ENCODE data around the gene LPCAT2. TPM values are rescaled to one million over a fixed set of nuclear protein-coding genes. Genes with fewer than 3 reads are reported as not detected.
A peak's percentile ranks its signal among the peaks of the same experiment; 100 is the strongest.

LPCAT2 gene
- total and polyA plus RNA-seq, 2 experiments from 2014 or later: 7.8 to 23.8 TPM

DNA sequence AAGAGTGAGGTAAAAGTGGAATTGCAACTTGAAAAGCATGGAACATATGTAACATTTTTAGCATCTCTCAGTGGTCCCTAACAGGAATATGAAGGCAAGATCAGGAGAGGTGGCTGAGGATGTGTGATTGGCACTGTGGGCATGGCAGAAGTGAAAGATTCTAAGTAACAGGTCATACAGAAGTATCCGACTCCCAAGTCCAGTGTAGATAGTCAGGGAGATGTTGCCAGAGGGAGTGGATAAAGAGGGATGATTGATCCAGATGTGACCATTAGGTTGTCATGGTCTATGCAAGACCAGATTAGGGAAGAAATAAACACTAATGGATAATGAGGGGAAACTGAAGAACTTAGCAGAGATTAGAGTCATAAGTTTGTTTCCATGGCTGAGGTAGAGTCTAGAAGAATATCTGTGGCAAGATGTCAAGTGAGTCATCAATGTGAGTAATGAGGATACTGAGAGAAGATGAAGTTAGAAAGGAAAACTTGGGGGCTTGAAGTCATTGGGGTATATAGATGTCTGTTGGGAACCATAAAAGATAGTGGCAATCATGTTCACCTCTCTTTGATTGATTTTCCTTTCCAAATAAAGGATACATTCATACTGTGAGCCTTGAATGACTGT lies 33.7 kb downstream of the LPCAT2 start (continued):
- TF ChIP-seq, protein P1, sequence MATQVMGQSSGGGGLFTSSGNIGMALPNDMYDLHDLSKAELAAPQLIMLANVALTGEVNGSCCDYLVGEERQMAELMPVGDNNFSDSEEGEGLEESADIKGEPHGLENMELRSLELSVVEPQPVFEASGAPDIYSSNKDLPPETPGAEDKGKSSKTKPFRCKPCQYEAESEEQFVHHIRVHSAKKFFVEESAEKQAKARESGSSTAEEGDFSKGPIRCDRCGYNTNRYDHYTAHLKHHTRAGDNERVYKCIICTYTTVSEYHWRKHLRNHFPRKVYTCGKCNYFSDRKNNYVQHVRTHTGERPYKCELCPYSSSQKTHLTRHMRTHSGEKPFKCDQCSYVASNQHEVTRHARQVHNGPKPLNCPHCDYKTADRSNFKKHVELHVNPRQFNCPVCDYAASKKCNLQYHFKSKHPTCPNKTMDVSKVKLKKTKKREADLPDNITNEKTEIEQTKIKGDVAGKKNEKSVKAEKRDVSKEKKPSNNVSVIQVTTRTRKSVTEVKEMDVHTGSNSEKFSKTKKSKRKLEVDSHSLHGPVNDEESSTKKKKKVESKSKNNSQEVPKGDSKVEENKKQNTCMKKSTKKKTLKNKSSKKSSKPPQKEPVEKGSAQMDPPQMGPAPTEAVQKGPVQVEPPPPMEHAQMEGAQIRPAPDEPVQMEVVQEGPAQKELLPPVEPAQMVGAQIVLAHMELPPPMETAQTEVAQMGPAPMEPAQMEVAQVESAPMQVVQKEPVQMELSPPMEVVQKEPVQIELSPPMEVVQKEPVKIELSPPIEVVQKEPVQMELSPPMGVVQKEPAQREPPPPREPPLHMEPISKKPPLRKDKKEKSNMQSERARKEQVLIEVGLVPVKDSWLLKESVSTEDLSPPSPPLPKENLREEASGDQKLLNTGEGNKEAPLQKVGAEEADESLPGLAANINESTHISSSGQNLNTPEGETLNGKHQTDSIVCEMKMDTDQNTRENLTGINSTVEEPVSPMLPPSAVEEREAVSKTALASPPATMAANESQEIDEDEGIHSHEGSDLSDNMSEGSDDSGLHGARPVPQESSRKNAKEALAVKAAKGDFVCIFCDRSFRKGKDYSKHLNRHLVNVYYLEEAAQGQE (IDR thresholded peaks at IDR 0.05; ENCODE audit: unreplicated experiment): no peak
- TF ChIP-seq, protein P2, sequence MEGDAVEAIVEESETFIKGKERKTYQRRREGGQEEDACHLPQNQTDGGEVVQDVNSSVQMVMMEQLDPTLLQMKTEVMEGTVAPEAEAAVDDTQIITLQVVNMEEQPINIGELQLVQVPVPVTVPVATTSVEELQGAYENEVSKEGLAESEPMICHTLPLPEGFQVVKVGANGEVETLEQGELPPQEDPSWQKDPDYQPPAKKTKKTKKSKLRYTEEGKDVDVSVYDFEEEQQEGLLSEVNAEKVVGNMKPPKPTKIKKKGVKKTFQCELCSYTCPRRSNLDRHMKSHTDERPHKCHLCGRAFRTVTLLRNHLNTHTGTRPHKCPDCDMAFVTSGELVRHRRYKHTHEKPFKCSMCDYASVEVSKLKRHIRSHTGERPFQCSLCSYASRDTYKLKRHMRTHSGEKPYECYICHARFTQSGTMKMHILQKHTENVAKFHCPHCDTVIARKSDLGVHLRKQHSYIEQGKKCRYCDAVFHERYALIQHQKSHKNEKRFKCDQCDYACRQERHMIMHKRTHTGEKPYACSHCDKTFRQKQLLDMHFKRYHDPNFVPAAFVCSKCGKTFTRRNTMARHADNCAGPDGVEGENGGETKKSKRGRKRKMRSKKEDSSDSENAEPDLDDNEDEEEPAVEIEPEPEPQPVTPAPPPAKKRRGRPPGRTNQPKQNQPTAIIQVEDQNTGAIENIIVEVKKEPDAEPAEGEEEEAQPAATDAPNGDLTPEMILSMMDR (conservative IDR thresholded peaks at IDR 0.05; ENCODE audit: low read depth in 2 of 2): no peak
- no peak for TF ChIP-seq EZH2 (IDR thresholded peaks at IDR 0.05; ENCODE audit: low read depth, unreplicated experiment)
- TF ChIP-seq EZH2phosphoT487 (IDR thresholded peaks at IDR 0.05; ENCODE audit: unreplicated experiment): no peak

DNA sequence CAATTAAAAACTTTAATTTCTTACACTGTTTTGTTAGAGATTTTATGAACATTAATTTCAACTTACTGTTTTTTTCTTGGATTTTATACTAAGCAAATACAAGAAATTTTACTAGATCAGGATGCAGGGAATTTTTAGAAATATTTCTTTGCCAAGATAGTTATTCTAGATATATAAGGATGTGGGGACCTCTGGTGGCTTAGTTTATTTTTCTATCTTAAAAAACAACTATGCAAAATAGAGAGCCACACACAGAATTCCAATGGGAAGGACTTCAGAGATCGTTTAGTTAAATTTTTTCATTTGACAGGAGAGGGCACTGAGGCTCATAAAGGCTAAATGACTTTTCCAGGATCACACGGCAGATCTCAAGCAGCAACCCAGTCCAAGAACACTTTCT lies 34.6 kb downstream of the LPCAT2 start:
- Histone ChIP-seq H3K27me3 (ENCODE audit: insufficient read depth) (no peaks in the 10 kb centered on the region), H4K20me1 (replicated peaks; ENCODE audit: insufficient read depth) (no peaks in the 10 kb centered on the region), H3F3A (replicated peaks; ENCODE audit: low read depth) (no peaks in the 10 kb centered on the region), H3K4me3 (no peak overlapping the region), H3K27ac (ENCODE audit: low read depth) (no peak overlapping the region), H2AFZ (no peak overlapping the region), H3K9me2 (ENCODE audit: insufficient read depth) (no peaks in the 10 kb centered on the region), H3K36me3 (ENCODE audit: insufficient read depth) (no peaks in the 10 kb centered on the region), H3K4me1 (ENCODE audit: insufficient read depth) (0 out of 2 replicates have a peak, but pooled peaks cover 5% of the 10 kb centered on the region), H3K79me2 (replicated peaks; ENCODE audit: insufficient read depth) (no peaks in the 10 kb centered on the region), H3K4me2 (no peak overlapping the region)
- DNase-seq (ENCODE audit: low spot score) (peak; percentile 66), ATAC-seq (no peak)
- H3K27me3 Mint-ChIP-seq (ENCODE audit: insufficient read depth, low read depth, poor library complexity): no peaks in the 10 kb centered on the region
- no peak overlapping the region for H3K4me3 Mint-ChIP-seq
- H3K27ac Mint-ChIP-seq: no peak overlapping the region
- peaks cover 5% of the 10 kb centered on the region for H3K4me1 Mint-ChIP-seq
- H3K9me3 Mint-ChIP-seq: no peaks in the 10 kb centered on the region
- no peaks in the 10 kb centered on the region for H3K36me3 Mint-ChIP-seq (ENCODE audit: low read depth)
- TF ChIP-seq, protein P3, sequence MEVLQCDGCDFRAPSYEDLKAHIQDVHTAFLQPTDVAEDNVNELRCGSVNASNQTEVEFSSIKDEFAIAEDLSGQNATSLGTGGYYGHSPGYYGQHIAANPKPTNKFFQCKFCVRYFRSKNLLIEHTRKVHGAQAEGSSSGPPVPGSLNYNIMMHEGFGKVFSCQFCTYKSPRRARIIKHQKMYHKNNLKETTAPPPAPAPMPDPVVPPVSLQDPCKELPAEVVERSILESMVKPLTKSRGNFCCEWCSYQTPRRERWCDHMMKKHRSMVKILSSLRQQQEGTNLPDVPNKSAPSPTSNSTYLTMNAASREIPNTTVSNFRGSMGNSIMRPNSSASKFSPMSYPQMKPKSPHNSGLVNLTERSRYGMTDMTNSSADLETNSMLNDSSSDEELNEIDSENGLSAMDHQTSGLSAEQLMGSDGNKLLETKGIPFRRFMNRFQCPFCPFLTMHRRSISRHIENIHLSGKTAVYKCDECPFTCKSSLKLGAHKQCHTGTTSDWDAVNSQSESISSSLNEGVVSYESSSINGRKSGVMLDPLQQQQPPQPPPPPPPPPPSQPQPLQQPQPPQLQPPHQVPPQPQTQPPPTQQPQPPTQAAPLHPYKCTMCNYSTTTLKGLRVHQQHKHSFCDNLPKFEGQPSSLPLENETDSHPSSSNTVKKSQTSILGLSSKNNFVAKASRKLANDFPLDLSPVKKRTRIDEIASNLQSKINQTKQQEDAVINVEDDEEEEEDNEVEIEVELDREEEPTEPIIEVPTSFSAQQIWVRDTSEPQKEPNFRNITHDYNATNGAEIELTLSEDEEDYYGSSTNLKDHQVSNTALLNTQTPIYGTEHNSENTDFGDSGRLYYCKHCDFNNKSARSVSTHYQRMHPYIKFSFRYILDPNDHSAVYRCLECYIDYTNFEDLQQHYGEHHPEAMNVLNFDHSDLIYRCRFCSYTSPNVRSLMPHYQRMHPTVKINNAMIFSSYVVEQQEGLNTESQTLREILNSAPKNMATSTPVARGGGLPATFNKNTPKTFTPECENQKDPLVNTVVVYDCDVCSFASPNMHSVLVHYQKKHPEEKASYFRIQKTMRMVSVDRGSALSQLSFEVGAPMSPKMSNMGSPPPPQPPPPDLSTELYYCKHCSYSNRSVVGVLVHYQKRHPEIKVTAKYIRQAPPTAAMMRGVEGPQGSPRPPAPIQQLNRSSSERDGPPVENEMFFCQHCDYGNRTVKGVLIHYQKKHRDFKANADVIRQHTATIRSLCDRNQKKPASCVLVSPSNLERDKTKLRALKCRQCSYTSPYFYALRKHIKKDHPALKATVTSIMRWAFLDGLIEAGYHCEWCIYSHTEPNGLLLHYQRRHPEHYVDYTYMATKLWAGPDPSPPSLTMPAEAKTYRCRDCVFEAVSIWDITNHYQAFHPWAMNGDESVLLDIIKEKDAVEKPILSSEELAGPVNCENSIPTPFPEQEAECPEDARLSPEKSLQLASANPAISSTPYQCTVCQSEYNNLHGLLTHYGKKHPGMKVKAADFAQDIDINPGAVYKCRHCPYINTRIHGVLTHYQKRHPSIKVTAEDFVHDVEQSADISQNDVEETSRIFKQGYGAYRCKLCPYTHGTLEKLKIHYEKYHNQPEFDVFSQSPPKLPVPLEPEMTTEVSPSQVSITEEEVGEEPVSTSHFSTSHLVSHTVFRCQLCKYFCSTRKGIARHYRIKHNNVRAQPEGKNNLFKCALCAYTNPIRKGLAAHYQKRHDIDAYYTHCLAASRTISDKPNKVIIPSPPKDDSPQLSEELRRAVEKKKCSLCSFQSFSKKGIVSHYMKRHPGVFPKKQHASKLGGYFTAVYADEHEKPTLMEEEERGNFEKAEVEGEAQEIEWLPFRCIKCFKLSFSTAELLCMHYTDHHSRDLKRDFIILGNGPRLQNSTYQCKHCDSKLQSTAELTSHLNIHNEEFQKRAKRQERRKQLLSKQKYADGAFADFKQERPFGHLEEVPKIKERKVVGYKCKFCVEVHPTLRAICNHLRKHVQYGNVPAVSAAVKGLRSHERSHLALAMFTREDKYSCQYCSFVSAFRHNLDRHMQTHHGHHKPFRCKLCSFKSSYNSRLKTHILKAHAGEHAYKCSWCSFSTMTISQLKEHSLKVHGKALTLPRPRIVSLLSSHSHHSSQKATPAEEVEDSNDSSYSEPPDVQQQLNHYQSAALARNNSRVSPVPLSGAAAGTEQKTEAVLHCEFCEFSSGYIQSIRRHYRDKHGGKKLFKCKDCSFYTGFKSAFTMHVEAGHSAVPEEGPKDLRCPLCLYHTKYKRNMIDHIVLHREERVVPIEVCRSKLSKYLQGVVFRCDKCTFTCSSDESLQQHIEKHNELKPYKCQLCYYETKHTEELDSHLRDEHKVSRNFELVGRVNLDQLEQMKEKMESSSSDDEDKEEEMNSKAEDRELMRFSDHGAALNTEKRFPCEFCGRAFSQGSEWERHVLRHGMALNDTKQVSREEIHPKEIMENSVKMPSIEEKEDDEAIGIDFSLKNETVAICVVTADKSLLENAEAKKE (CRISPR knock-in tag; IDR thresholded peaks at IDR 0.05): no peak
- TF ChIP-seq EZH2 (IDR thresholded peaks at IDR 0.05; ENCODE audit: low read depth, unreplicated experiment): no peak
- TF ChIP-seq, protein P1 (IDR thresholded peaks at IDR 0.05; ENCODE audit: unreplicated experiment): no peak
